ENCODE data around the gene VPS26B.

- no peak for TF ChIP-seq YY1 (IDR thresholded peaks at IDR 0.05; ENCODE audit: insufficient read depth, insufficient read length)
- no peak for TF ChIP-seq ZNF274 (IDR thresholded peaks at IDR 0.05; ENCODE audit: low read depth, low read length)
- TF ChIP-seq SUZ12 (IDR thresholded peaks at IDR 0.05; ENCODE audit: extremely low read depth, insufficient read depth, insufficient read length), result no peak
These were observed 47.5 kb downstream of the VPS26B start for GRCh38 chr11:134271978-134272377.

Data from NT2/D1 (cell line).